SU-DHL-6 (cell line): ENCODE data around the gene EPHB1.

ENCODE experiments used
- H2AFZ ChIP-seq: fragments of 200-600 bp; sonication (generic); 2 replicates; pipeline ENCODE4 v1.6.1; 2014; ENCODE audit warnings: low read depth, mild to moderate bottlenecking, moderate library complexity, mixed read lengths, antibody characterized with exemption, low read length; ENCODE audit not compliant: severe bottlenecking
- H3F3A ChIP-seq: fragments of 200-600 bp; shearing (Covaris generic); 2 replicates; pipeline ENCODE4 v1.6.0; 2016; ENCODE audit warnings: antibody characterized with exemption, mild to moderate bottlenecking; ENCODE audit not compliant: insufficient read depth
- H3K27ac ChIP-seq: fragments of 200-600 bp; sonication (generic); 2 replicates; pipeline ENCODE4 v1.5.1; 2016; ENCODE audit warnings: low read depth, mild to moderate bottlenecking, low read length, moderate library complexity, mixed read lengths
- H3K27me3 ChIP-seq: fragments of 200-600 bp; sonication (generic), shearing (Covaris generic); 2 replicates; pipeline ENCODE4 v1.6.0; 2014; ENCODE audit warnings: mild to moderate bottlenecking, low read length
- H3K36me3 ChIP-seq: fragments of 200-600 bp; sonication (generic); 2 replicates; pipeline ENCODE4 v1.6.1; 2014; ENCODE audit warnings: mild to moderate bottlenecking, low read length, mixed read lengths
- H3K4me2 ChIP-seq: fragments of 300-600, 200-600 bp; shearing (Covaris generic), sonication (generic); 2 replicates; pipeline ENCODE4 v1.6.0; 2014; ENCODE audit warnings: low read length, low read depth, mild to moderate bottlenecking; ENCODE audit not compliant: poor library complexity, severe bottlenecking
- H3K4me3 ChIP-seq: fragments of 200-600 bp; sonication (generic); 2 replicates; pipeline ENCODE4 v1.5.1; 2014; ENCODE audit warnings: antibody characterized with exemption, low read length, mild to moderate bottlenecking, mixed read lengths; ENCODE audit not compliant: insufficient read depth, poor library complexity, severe bottlenecking
- H3K79me2 ChIP-seq: fragments of 200-600 bp; sonication (generic); 2 replicates; pipeline ENCODE4 v1.6.1; 2014; ENCODE audit warnings: mild to moderate bottlenecking, low read length, moderate library complexity; ENCODE audit not compliant: insufficient read depth
- H3K9ac ChIP-seq: fragments of 200-600 bp; sonication (generic); 2 replicates; pipeline ENCODE4 v1.7.0; 2014; ENCODE audit warnings: mild to moderate bottlenecking, low read length
- H3K9me2 ChIP-seq: fragments of 200-600 bp; sonication (generic); replicated peaks from 2 replicates; pipeline ENCODE4 v1.6.1; 2014; ENCODE audit warnings: low read length; ENCODE audit not compliant: insufficient read depth
- H3K9me3 ChIP-seq: fragments of 200-600 bp; sonication (generic); 2 replicates; pipeline ENCODE4 v1.6.1; 2014; ENCODE audit warnings: low read length, mixed read lengths; ENCODE audit not compliant: insufficient read depth
- H4K20me1 ChIP-seq: fragments of 200-600 bp; sonication (generic); 2 replicates; pipeline ENCODE4 v1.6.1; 2014; ENCODE audit warnings: low read depth, mild to moderate bottlenecking, antibody characterized with exemption, low read length, moderate library complexity, mixed read lengths
- EZH2phosphoT487 ChIP-seq: fragments of 200-600 bp; sonication (generic), shearing (Covaris generic); conservative IDR thresholded peaks from 2 replicates; pipeline ENCODE4 v1.6.1; 2018; ENCODE audit warnings: mild to moderate bottlenecking, antibody characterized with exemption, low read length, moderate library complexity, mixed read lengths
- TF ChIP-seq, protein P1 (sequence below): fragments of 200-600 bp; sonication (generic); IDR thresholded peaks from one replicate; pipeline ENCODE4 v1.5.1; 2017; ENCODE audit warnings: antibody characterized with exemption, mild to moderate bottlenecking, low read length, moderate library complexity; ENCODE audit not compliant: insufficient read depth, poor library complexity, severe bottlenecking

The EPHB1 gene

DNA sequence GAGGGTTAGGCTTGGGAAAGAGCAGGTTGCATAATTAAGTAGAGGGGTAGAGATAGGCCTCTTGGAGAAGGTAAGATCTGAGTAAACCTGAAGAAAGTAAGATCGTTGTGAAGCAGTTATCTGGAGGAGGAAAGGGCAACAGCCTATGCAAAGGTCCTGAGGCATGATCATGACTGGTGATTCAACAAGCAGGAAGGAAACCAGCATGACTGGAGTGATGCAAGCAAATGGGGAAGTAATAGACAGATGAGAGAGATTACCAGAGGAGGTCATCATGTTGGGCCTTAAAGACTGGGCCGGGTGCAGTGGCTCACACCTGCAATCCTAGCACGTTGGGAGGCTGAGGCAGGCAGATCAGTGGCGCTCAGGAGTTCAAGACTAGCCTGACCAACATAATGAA lies 360.2 kb downstream of the EPHB1 start:
- Histone ChIP-seq H3K27me3 (no peaks in the 10 kb centered on the region), H3K27ac (no peak overlapping the region), H3K79me2 (no peaks in the 10 kb centered on the region), H3K9ac (no peak overlapping the region), H3K9me2 (no peaks in the 10 kb centered on the region), H2AFZ (no peak overlapping the region), H3K4me3 (no peak overlapping the region), H3K9me3 (no peaks in the 10 kb centered on the region), H3F3A (no peaks in the 10 kb centered on the region), H3K4me2 (no peak overlapping the region), H4K20me1 (no peaks in the 10 kb centered on the region), H3K36me3 (no peaks in the 10 kb centered on the region)
- TF ChIP-seq, protein P1, sequence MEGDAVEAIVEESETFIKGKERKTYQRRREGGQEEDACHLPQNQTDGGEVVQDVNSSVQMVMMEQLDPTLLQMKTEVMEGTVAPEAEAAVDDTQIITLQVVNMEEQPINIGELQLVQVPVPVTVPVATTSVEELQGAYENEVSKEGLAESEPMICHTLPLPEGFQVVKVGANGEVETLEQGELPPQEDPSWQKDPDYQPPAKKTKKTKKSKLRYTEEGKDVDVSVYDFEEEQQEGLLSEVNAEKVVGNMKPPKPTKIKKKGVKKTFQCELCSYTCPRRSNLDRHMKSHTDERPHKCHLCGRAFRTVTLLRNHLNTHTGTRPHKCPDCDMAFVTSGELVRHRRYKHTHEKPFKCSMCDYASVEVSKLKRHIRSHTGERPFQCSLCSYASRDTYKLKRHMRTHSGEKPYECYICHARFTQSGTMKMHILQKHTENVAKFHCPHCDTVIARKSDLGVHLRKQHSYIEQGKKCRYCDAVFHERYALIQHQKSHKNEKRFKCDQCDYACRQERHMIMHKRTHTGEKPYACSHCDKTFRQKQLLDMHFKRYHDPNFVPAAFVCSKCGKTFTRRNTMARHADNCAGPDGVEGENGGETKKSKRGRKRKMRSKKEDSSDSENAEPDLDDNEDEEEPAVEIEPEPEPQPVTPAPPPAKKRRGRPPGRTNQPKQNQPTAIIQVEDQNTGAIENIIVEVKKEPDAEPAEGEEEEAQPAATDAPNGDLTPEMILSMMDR: no peak
- no peak for TF ChIP-seq EZH2phosphoT487

DNA sequence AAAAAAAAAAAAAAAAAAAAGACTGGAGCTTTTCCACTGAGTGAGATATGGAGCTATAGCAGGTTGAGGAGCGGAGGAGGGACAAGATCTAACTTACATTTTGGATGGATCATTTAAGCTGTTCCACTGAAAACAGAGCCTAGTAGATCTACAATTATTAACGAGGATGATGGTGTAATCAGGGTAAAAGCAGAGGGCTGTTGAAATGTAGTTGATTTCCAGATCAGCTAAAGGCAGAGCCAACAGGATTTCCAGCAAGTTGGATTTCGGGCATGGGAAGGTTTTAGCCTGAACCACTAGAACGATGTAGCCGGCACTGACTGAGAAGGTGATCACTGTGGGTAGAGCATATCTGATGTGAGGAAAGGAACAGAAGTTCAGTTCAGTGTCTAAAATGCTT lies 360.7 kb downstream of the EPHB1 start:
- Histone ChIP-seq H3K27ac (no peak overlapping the region), H3K27me3 (no peaks in the 10 kb centered on the region), H3K9me3 (no peaks in the 10 kb centered on the region), H3K4me3 (no peak overlapping the region), H3F3A (no peaks in the 10 kb centered on the region), H3K9ac (no peak overlapping the region), H4K20me1 (no peaks in the 10 kb centered on the region), H3K4me2 (no peak overlapping the region), H3K79me2 (no peaks in the 10 kb centered on the region), H3K36me3 (no peaks in the 10 kb centered on the region), H3K9me2 (no peaks in the 10 kb centered on the region), H2AFZ (no peak overlapping the region)
- TF ChIP-seq, protein P1: no peak
- TF ChIP-seq EZH2phosphoT487: no peak

- no peaks in the 10 kb centered on the region for H4K20me1 ChIP-seq
- no peaks in the 10 kb centered on the region for H3K36me3 ChIP-seq
- H3K27ac ChIP-seq: no peak overlapping the region
- H3F3A ChIP-seq: no peaks in the 10 kb centered on the region
- TF ChIP-seq EZH2phosphoT487: no peak
- TF ChIP-seq, protein P1: no peak
- no peaks in the 10 kb centered on the region for H3K79me2 ChIP-seq
- no peaks in the 10 kb centered on the region for H3K9me3 ChIP-seq
- no peaks in the 10 kb centered on the region for H3K9me2 ChIP-seq
- H3K9ac ChIP-seq: no peak overlapping the region
- H3K4me2 ChIP-seq: no peak overlapping the region
- no peak overlapping the region for H3K4me3 ChIP-seq
- H3K27me3 ChIP-seq: no peaks in the 10 kb centered on the region
- no peak overlapping the region for H2AFZ ChIP-seq
Observed at GRCh38 chr3:135157045-135157740, 362.1 kb downstream of the EPHB1 start.
